SH-SY5Y (cell line): Measurements from ENCODE around the gene GCN1.

ENCODE experiments used
- GATA2 ChIP-seq: IDR thresholded peaks from 2 replicates; pipeline ENCODE4 v1.6.1; 2011; ENCODE audit warnings: mild to moderate bottlenecking, low read depth, low read length
- GATA3 ChIP-seq: IDR thresholded peaks from 2 replicates; pipeline ENCODE4 v1.6.1; 2011; ENCODE audit warnings: low read depth, mild to moderate bottlenecking, low read length, moderate library complexity

- no peak for TF ChIP-seq GATA3
- TF ChIP-seq GATA2 = no peak
These were observed 47.2 kb upstream of the GCN1 start for GRCh38 chr12:120241561-120242274.
